HG02798 (cell line): Measurements from ENCODE around the gene TBC1D23.
A peak's percentile ranks its signal among the peaks of the same experiment; 100 is the strongest.
"Not testable (repeated sequence)": the region's sequence is repeated elsewhere in the genome, so short reads cannot be mapped to it uniquely, and the experiment has no call there.

ENCODE experiments used
- ATAC-seq: cut with Tn5 transposase; IDR thresholded peaks from one replicate; pipeline ENCODE4 v1.9.1; 2021; ENCODE audit warnings: mild to moderate bottlenecking; ENCODE audit not compliant: unreplicated experiment, poor library complexity

TBC1D23 gene

GRCh38 chr3:100289339-100289738 is 28.5 kb downstream of the TBC1D23 start:
- ATAC-seq: no peak

- ATAC-seq: no peak
Measured at GRCh38 chr3:100295089-100295488, 34.3 kb downstream of the TBC1D23 start.

- no peak for ATAC-seq
Measured at GRCh38 chr3:100297784-100298183, 37.0 kb downstream of the TBC1D23 start.

GRCh38 chr3:100299016-100299415 is 38.2 kb downstream of the TBC1D23 start:
- ATAC-seq: no peak

GRCh38 chr3:100306695-100307094 is 45.9 kb downstream of the TBC1D23 start:
- no peak for ATAC-seq

GRCh38 chr3:100310355-100310965 is 49.7 kb downstream of the TBC1D23 start:
- no peak for ATAC-seq

DNA sequence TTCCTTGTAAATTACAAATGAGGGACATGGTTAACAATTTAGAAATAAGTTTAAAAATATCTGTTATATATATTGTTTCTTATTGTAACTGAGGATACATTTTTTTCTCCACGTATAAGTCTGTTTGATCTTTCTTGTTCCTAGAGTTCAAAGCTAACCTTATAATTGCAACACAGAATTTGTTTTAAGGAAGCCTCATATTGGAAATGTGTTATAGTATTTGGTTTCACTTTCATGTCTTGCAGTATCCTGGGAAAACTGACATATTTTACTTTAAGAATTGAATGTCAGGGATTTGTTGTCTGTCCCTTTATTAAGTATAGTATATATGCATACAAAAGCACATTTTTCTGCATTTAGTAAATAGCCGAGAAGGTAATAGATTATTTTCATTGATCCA is 50.2 kb downstream of the TBC1D23 start:
- no peak for ATAC-seq

DNA sequence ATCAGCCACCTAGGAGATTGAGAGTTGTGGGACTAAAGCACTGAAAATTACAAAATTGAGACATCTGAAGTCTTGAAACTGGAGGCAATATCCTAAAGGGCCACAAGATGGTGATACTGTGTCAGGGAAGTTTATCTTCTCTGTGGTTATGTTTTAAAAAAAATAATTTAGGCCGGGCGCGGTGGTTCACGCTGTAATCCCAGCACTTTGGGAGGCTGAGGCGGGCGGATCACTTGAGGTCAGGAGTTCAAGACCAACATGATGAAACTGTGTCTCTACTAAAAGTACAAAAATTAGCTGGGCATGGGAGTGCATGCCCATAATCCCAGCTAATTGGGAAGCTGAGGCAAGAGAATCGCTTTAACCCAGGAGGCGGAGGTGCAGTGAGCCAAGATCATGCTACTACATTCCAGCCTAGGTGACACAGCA is 55.9 kb downstream of the TBC1D23 start:
- peak; percentile 71 for ATAC-seq

GRCh38 chr3:100317912-100318311 is 57.1 kb downstream of the TBC1D23 start:
- no peak for ATAC-seq

- ATAC-seq: no peak
Measured at GRCh38 chr3:100319951-100320350, 59.2 kb downstream of the TBC1D23 start.

- no peak for ATAC-seq
Measured at GRCh38 chr3:100324044-100324443, 63.3 kb downstream of the TBC1D23 start.

DNA sequence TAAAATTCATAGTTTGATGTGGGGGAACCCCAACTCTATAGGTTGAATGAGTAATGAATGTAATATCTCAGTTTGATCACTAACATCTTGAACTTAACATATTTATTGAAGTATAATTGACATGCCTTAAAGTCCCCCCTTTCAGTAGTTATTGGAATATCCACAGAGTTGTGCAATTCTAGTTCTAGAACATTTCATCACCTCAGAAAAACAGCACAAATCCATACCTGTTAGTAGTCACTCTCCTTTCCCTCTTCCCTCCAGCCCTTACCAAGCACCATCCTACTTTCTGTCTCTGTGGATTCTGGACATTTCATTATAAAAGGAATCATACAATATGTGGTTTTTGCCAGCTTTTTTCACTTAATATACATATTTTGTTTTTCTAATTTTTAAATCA is 65.0 kb downstream of the TBC1D23 start:
- ATAC-seq: no peak

GRCh38 chr3:100327377-100327776 is 66.6 kb downstream of the TBC1D23 start:
- not testable (repeated sequence) for ATAC-seq

- ATAC-seq: no peak
Measured at GRCh38 chr3:100329800-100330489, 69.2 kb downstream of the TBC1D23 start.

- ATAC-seq: no peak
Measured at GRCh38 chr3:100330651-100331050, 69.9 kb downstream of the TBC1D23 start.

DNA sequence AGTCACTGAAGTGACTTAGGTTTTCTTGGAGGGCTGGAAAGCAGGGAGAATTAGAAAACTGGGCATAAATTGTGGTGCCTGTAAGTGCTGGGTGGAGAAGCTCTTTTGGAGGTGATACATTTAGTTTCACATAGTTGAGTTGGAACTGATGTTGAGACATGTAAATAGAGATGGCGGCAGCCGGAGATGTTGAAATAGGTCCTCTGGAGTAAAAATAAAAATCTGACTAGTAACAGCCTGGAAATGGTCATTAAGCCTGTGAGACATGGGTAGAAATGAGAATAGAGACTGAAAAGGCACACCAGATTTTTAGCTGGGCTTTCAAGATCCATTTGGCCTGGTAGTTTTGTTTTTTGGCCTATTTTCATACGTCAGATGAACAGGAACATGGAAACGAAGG is 70.9 kb downstream of the TBC1D23 start:
- ATAC-seq: no peak

GRCh38 chr3:100333051-100333450 is 72.3 kb downstream of the TBC1D23 start:
- ATAC-seq: no peak

- ATAC-seq: no peak
Measured at GRCh38 chr3:100333970-100334487, 73.2 kb downstream of the TBC1D23 start.

- peak; percentile 98 for ATAC-seq
Measured at GRCh38 chr3:100334488-100335351, 73.9 kb downstream of the TBC1D23 start, which contains the start of gene NIT2. Gene NIT2 (plus strand): TSS chr3:100334757. CDS start chr3:100334792, 35 bp downstream.

GRCh38 chr3:100335434-100335833 is 74.6 kb downstream of the TBC1D23 start:
- peak; percentile 41 for ATAC-seq

DNA sequence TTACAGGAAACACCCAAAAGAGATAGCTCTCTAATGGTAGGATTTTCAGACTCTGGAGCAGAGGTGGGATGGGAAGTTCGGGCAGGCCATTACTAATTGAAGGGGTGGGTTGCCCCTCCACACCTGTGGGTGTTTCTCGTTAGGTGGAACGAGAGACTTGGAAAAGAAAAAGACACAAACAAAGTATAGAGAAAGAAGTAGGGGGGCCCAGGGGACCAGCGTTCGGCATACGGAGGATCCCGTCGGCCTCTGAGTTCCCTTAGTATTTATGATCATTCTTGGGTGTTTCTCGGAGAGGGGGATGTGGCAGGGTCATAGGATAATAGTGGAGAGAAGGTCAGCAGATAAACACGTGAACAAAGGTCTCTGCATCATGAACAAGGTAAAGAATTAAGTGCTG is 75.4 kb downstream of the TBC1D23 start:
- ATAC-seq: not testable (repeated sequence)
